WTC11 (cell line): ENCODE data around the gene TAAR8. TPM values are rescaled to one million over a fixed set of nuclear protein-coding genes. Genes with fewer than 3 reads are reported as not detected.

Experiments
- ATAC-seq: fragments of 200-7000 bp; cut with Tn5 transposase; 2 replicates; pipeline ENCODE4 v1.10.0; 2021; ENCODE audit warnings: mild to moderate bottlenecking, moderate library complexity
- CTCF ChIA-PET: fragments of 300-600 bp; sonication (Branson Sonifier 250); formaldehyde crosslinking; loops from one replicate; lab custom pipeline; 2021; ENCODE audit warnings: antibody characterized with exemption; lab: Charles Lee
- POLR2A ChIA-PET: fragments of 350-600 bp; sonication (Branson Sonifier 250); formaldehyde crosslinking; loops from one replicate; lab custom pipeline; 2021; ENCODE audit warnings: antibody characterized with exemption; lab: Charles Lee
- DNase-seq: peaks from one replicate; pipeline ENCODE4 v3.0.0; 2021; ENCODE audit warnings: low spot score
- H3K27ac Mint-ChIP-seq: 2 replicates; pipeline ENCODE4 v1.8.0; 2021; ENCODE audit warnings: mixed read lengths
- H3K27me3 Mint-ChIP-seq: 2 replicates; pipeline ENCODE4 v1.8.0; 2021; ENCODE audit warnings: low read depth, mild to moderate bottlenecking, moderate library complexity, mixed read lengths
- H3K36me3 Mint-ChIP-seq: 2 replicates; pipeline ENCODE4 v1.8.0; 2021; ENCODE audit warnings: mixed read lengths
- H3K4me1 Mint-ChIP-seq: 2 replicates; pipeline ENCODE4 v1.8.0; 2022; ENCODE audit warnings: mixed read lengths
- H3K4me3 Mint-ChIP-seq: 2 replicates; pipeline ENCODE4 v1.8.0; 2021; ENCODE audit warnings: mild to moderate bottlenecking, moderate library complexity, mixed read lengths
- H3K9me3 Mint-ChIP-seq: 2 replicates; pipeline ENCODE4 v1.8.0; 2021; ENCODE audit warnings: mixed read lengths
- CREM ChIP-seq: sonication (generic); formaldehyde crosslinking; IDR thresholded peaks from 2 replicates; pipeline ENCODE4 v1.8.1; 2022; ENCODE audit warnings: mild to moderate bottlenecking, missing genetic modification reagents, moderate library complexity
- ELF4 ChIP-seq: sonication (generic); formaldehyde crosslinking; IDR thresholded peaks from 2 replicates; pipeline ENCODE4 v1.8.1; 2022; ENCODE audit warnings: low read depth, mild to moderate bottlenecking, moderate library complexity, missing genetic modification reagents
- ESRRA ChIP-seq: sonication (generic); formaldehyde crosslinking; IDR thresholded peaks from 2 replicates; pipeline ENCODE4 v1.8.1; 2022; ENCODE audit warnings: mild to moderate bottlenecking, missing genetic modification reagents, borderline replicate concordance
- FOXK1 ChIP-seq: sonication (generic); formaldehyde crosslinking; IDR thresholded peaks from 2 replicates; pipeline ENCODE4 v1.8.0; 2022; ENCODE audit warnings: mild to moderate bottlenecking, moderate library complexity, missing genetic modification reagents
- NFE2L1 ChIP-seq: sonication (generic); formaldehyde crosslinking; IDR thresholded peaks from 2 replicates; pipeline ENCODE4 v1.8.1; 2023; ENCODE audit warnings: missing genetic modification reagents
- NFYB ChIP-seq: sonication (generic); formaldehyde crosslinking; conservative IDR thresholded peaks from 2 replicates; pipeline ENCODE4 v1.8.0; 2022; ENCODE audit warnings: low read depth, missing genetic modification reagents
- PRRX2 ChIP-seq: fragments of 250-450 bp; sonication (Bioruptor Pico); IDR thresholded peaks from 2 replicates; pipeline ENCODE4 v1.8.0; 2021; ENCODE audit warnings: mild to moderate bottlenecking
- SOX15 ChIP-seq: fragments of 250-450 bp; sonication (Bioruptor Pico); IDR thresholded peaks from 2 replicates; pipeline ENCODE4 v1.9.0; 2021; ENCODE audit warnings: mild to moderate bottlenecking
- ZBTB21 ChIP-seq: sonication (generic); formaldehyde crosslinking; IDR thresholded peaks from 2 replicates; pipeline ENCODE4 v1.8.1; 2023; ENCODE audit warnings: mild to moderate bottlenecking, missing genetic modification reagents, borderline replicate concordance
- ZNF219 ChIP-seq: sonication (generic); formaldehyde crosslinking; IDR thresholded peaks from 2 replicates; pipeline ENCODE4 v1.8.0; 2023; ENCODE audit warnings: missing genetic modification reagents, mild to moderate bottlenecking, borderline replicate concordance
- ZNF317 ChIP-seq: sonication (generic); formaldehyde crosslinking; IDR thresholded peaks from 2 replicates; pipeline ENCODE4 v1.8.1; 2023; ENCODE audit warnings: low read depth, mild to moderate bottlenecking, moderate library complexity, missing genetic modification reagents, borderline replicate concordance
- total RNA-seq: library from RNA; stranded (reverse); gene quantifications from 3 replicates; pipeline ENCODE4 v1.2.3, GENCODE V29; 2021
- TF ChIP-seq, protein P1 (sequence below): sonication (generic); formaldehyde crosslinking; IDR thresholded peaks from 2 replicates; pipeline ENCODE4 v1.8.0; 2023; ENCODE audit warnings: missing genetic modification reagents
- TF ChIP-seq, protein P2 (sequence below): sonication (generic); formaldehyde crosslinking; IDR thresholded peaks from 2 replicates; pipeline ENCODE4 v1.8.1; 2023; ENCODE audit warnings: mild to moderate bottlenecking, missing genetic modification reagents, moderate library complexity
- TF ChIP-seq, protein P3 (sequence below): sonication (generic); formaldehyde crosslinking; IDR thresholded peaks from 2 replicates; pipeline ENCODE4 v1.8.1; 2022; ENCODE audit warnings: mild to moderate bottlenecking, moderate library complexity, missing genetic modification reagents
- TF ChIP-seq, protein P4 (sequence below): fragments of 250-450 bp; sonication (Bioruptor Pico); IDR thresholded peaks from 2 replicates; pipeline ENCODE4 v1.8.0; 2021; ENCODE audit warnings: mild to moderate bottlenecking
- TF ChIP-seq, protein P5 (sequence below): sonication (generic); formaldehyde crosslinking; IDR thresholded peaks from 2 replicates; pipeline ENCODE4 v1.8.0; 2022; ENCODE audit warnings: mild to moderate bottlenecking, missing genetic modification reagents
- TF ChIP-seq, protein P6 (sequence below): sonication (generic); formaldehyde crosslinking; IDR thresholded peaks from 2 replicates; pipeline ENCODE4 v1.8.1; 2023; ENCODE audit warnings: mild to moderate bottlenecking, missing genetic modification reagents
- TF ChIP-seq, protein P7 (sequence below): sonication (generic); formaldehyde crosslinking; IDR thresholded peaks from 2 replicates; pipeline ENCODE4 v1.8.1; 2023; ENCODE audit warnings: mild to moderate bottlenecking, missing genetic modification reagents, borderline replicate concordance

Gene TAAR8
- total RNA-seq, 1 experiment from 2014 or later, result not detected

DNA sequence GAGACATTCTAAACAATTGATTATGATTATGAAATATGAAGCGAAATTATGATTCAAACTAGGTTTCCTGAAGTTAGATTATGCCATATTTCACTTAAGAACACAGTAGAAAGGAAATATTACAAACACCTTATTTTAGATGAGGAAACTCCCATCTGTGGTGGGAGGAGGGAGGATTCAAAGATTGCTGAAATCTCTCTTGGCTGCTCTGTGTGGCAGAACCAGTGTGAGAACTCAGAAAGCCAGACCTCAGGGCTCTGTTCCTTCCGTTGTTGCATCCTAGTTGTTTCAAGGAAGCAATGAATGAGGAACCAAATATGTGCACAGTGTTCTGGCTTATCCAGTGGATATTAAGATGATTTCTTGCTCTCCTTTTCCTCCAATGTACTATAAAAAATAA, 35.0 kb downstream of the TAAR8 start:
- POLR2A ChIA-PET, result no interaction called here
- no peak overlapping the region for H3K4me3 Mint-ChIP-seq
- DNase-seq (no peak), ATAC-seq (no peak)
- peaks cover 4% of the 10 kb centered on the region for H3K4me1 Mint-ChIP-seq
- TF ChIP-seq ZNF219 (CRISPR knock-in tag), result no peak
- H3K36me3 Mint-ChIP-seq, result no peaks in the 10 kb centered on the region
- H3K9me3 Mint-ChIP-seq, result 0 out of 2 replicates have a peak, but pooled peaks cover 6% of the 10 kb centered on the region
- CTCF ChIA-PET, result no interaction called here
- H3K27ac Mint-ChIP-seq, result no peak overlapping the region
- H3K27me3 Mint-ChIP-seq, result no peaks in the 10 kb centered on the region

DNA sequence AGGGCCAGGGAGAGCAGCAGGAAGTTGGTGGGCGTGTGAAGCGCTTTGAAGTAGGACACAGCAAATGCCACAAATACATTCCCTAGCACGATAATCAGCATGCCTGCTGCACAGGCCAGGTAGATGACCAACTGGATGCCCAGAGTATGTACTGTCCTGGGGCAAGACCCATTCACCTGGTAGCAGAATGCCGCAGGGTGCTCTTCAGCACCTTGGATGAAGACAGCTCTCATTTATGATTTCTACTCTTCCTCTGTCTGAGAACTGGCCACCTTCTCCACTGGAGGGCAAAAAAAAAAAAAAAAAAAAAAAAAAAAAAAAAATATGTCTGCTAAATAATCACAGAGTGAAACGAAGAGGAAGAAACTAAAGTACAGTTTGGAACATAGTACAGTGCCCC, 37.0 kb downstream of the TAAR8 start, which contains the start of gene TAAR5:
Gene TAAR5 (minus strand): TSS at position 288 of the 400 bp plus-strand sequence. CDS start 55 bp downstream, at position 233.
- POLR2A ChIA-PET, result interaction anchor here (0.7 kb wide), 1 partner anchor 422 kb away, joined by 8 read pairs; no protein-coding TSS in a partner anchor
- no peaks in the 10 kb centered on the region; the same call in 1 of the 2 replicates for H3K27me3 Mint-ChIP-seq
- H3K27ac Mint-ChIP-seq, result no peak within 1 kb of the TSS
- H3K4me3 Mint-ChIP-seq, result no peak within 1 kb of the TSS
- 0 out of 2 replicates have a peak, but pooled peaks cover 6% of the 10 kb centered on the region for H3K9me3 Mint-ChIP-seq
- no peak for TF ChIP-seq PRRX2
- no peak for TF ChIP-seq NFE2L1 (CRISPR knock-in tag)
- TF ChIP-seq, protein P1, sequence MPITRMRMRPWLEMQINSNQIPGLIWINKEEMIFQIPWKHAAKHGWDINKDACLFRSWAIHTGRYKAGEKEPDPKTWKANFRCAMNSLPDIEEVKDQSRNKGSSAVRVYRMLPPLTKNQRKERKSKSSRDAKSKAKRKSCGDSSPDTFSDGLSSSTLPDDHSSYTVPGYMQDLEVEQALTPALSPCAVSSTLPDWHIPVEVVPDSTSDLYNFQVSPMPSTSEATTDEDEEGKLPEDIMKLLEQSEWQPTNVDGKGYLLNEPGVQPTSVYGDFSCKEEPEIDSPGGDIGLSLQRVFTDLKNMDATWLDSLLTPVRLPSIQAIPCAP (CRISPR knock-in tag), result no peak
- TF ChIP-seq, protein P2, sequence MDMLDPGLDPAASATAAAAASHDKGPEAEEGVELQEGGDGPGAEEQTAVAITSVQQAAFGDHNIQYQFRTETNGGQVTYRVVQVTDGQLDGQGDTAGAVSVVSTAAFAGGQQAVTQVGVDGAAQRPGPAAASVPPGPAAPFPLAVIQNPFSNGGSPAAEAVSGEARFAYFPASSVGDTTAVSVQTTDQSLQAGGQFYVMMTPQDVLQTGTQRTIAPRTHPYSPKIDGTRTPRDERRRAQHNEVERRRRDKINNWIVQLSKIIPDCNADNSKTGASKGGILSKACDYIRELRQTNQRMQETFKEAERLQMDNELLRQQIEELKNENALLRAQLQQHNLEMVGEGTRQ, result no peak
- no peak for TF ChIP-seq SOX15 (CRISPR knock-in tag)
- TF ChIP-seq, protein P3, sequence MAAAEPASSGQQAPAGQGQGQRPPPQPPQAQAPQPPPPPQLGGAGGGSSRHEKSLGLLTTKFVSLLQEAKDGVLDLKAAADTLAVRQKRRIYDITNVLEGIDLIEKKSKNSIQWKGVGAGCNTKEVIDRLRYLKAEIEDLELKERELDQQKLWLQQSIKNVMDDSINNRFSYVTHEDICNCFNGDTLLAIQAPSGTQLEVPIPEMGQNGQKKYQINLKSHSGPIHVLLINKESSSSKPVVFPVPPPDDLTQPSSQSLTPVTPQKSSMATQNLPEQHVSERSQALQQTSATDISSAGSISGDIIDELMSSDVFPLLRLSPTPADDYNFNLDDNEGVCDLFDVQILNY, result no peak
- TF ChIP-seq CREM (CRISPR knock-in tag), result no peak
- TF ChIP-seq, protein P4, sequence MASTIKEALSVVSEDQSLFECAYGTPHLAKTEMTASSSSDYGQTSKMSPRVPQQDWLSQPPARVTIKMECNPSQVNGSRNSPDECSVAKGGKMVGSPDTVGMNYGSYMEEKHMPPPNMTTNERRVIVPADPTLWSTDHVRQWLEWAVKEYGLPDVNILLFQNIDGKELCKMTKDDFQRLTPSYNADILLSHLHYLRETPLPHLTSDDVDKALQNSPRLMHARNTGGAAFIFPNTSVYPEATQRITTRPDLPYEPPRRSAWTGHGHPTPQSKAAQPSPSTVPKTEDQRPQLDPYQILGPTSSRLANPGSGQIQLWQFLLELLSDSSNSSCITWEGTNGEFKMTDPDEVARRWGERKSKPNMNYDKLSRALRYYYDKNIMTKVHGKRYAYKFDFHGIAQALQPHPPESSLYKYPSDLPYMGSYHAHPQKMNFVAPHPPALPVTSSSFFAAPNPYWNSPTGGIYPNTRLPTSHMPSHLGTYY (CRISPR knock-in tag), result no peak
- no peak for TF ChIP-seq ZNF317 (CRISPR knock-in tag)
- H3K4me1 Mint-ChIP-seq, result no peaks in the 10 kb centered on the region
- CTCF ChIA-PET, result interaction anchor here (0.7 to 1.8 kb wide), 3 partner anchors 9 to 566 kb away, joined by 3 to 7 read pairs (median 5); no protein-coding TSS in a partner anchor
- ATAC-seq (peak; percentile 22; the same call in 1 of the 2 replicates), DNase-seq (no peak)
- no peaks in the 10 kb centered on the region for H3K36me3 Mint-ChIP-seq

DNA sequence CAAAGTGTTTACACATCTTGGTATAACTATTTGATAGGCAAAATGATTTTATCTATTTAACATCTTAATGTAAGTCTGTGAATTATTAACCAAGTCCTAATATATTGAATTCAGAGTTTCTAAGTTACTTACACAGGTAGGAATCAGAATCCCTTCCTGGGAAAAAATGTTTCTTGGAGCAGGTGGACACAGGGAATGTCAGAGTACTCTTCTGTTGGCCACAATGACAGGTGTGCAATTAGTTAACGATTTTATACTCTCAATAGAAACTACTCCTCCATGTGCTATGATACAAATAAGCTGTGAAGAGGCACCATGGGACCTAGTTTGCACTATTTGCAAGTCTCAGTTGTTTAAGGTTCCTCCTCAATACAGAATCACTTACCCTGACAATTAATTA, 37.9 kb downstream of the TAAR8 start:
- DNase-seq (no peak), ATAC-seq (no peak)
- Mint-ChIP-seq H3K4me3 (no peak overlapping the region), H3K27ac (no peak overlapping the region), H3K4me1 (no peaks in the 10 kb centered on the region), H3K36me3 (no peaks in the 10 kb centered on the region), H3K27me3 (no peaks in the 10 kb centered on the region; the same call in 1 of the 2 replicates), H3K9me3 (0 out of 2 replicates have a peak, but pooled peaks cover 6% of the 10 kb centered on the region)
- POLR2A ChIA-PET, result interaction anchor here (0.7 kb wide), 1 partner anchor 423 kb away, joined by 8 read pairs; no protein-coding TSS in a partner anchor
- CTCF ChIA-PET, result interaction anchor here (0.7 to 1.8 kb wide), 2 partner anchors 8 to 44 kb away, joined by 3 to 5 read pairs; no protein-coding TSS in a partner anchor
- no peak for TF ChIP-seq ZBTB21 (CRISPR knock-in tag)
- TF ChIP-seq ESRRA (CRISPR knock-in tag), result no peak

DNA sequence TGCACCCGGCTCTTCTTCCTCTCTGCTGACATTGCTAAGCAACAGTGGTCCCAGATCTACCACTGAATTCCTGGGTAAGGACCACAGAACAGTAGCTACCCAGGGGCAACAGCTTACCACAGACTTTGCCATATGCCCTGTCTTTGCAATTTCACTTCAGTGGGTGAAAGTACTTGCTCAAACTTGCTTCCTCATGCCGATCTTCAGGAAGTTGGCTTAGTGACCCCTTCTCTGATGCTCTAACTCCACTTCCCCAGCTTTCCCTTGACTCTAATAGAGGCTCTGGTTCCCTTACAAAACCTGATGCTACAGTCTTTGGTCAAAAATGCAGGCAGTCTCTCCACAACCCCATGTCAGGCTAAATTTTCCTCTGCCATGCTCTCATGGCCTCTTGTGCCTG, 40.4 kb downstream of the TAAR8 start:
- no peak overlapping the region for H3K4me3 Mint-ChIP-seq
- TF ChIP-seq NFYB (CRISPR knock-in tag), result no peak
- no peak for TF ChIP-seq FOXK1 (CRISPR knock-in tag)
- TF ChIP-seq ELF4, result no peak
- TF ChIP-seq, protein P5, sequence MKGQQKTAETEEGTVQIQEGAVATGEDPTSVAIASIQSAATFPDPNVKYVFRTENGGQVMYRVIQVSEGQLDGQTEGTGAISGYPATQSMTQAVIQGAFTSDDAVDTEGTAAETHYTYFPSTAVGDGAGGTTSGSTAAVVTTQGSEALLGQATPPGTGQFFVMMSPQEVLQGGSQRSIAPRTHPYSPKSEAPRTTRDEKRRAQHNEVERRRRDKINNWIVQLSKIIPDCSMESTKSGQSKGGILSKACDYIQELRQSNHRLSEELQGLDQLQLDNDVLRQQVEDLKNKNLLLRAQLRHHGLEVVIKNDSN (CRISPR knock-in tag), result no peak
- TF ChIP-seq, protein P6, sequence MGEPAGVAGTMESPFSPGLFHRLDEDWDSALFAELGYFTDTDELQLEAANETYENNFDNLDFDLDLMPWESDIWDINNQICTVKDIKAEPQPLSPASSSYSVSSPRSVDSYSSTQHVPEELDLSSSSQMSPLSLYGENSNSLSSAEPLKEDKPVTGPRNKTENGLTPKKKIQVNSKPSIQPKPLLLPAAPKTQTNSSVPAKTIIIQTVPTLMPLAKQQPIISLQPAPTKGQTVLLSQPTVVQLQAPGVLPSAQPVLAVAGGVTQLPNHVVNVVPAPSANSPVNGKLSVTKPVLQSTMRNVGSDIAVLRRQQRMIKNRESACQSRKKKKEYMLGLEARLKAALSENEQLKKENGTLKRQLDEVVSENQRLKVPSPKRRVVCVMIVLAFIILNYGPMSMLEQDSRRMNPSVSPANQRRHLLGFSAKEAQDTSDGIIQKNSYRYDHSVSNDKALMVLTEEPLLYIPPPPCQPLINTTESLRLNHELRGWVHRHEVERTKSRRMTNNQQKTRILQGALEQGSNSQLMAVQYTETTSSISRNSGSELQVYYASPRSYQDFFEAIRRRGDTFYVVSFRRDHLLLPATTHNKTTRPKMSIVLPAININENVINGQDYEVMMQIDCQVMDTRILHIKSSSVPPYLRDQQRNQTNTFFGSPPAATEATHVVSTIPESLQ (CRISPR knock-in tag), result no peak
- no peak for TF ChIP-seq ZNF219 (CRISPR knock-in tag)
- TF ChIP-seq, protein P7, sequence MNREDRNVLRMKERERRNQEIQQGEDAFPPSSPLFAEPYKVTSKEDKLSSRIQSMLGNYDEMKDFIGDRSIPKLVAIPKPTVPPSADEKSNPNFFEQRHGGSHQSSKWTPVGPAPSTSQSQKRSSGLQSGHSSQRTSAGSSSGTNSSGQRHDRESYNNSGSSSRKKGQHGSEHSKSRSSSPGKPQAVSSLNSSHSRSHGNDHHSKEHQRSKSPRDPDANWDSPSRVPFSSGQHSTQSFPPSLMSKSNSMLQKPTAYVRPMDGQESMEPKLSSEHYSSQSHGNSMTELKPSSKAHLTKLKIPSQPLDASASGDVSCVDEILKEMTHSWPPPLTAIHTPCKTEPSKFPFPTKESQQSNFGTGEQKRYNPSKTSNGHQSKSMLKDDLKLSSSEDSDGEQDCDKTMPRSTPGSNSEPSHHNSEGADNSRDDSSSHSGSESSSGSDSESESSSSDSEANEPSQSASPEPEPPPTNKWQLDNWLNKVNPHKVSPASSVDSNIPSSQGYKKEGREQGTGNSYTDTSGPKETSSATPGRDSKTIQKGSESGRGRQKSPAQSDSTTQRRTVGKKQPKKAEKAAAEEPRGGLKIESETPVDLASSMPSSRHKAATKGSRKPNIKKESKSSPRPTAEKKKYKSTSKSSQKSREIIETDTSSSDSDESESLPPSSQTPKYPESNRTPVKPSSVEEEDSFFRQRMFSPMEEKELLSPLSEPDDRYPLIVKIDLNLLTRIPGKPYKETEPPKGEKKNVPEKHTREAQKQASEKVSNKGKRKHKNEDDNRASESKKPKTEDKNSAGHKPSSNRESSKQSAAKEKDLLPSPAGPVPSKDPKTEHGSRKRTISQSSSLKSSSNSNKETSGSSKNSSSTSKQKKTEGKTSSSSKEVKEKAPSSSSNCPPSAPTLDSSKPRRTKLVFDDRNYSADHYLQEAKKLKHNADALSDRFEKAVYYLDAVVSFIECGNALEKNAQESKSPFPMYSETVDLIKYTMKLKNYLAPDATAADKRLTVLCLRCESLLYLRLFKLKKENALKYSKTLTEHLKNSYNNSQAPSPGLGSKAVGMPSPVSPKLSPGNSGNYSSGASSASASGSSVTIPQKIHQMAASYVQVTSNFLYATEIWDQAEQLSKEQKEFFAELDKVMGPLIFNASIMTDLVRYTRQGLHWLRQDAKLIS (CRISPR knock-in tag), result no peak

More for the DNA sequence above, 40.4 kb downstream of the TAAR8 start:
- ChIA-PET POLR2A (no interaction called here), CTCF (no interaction called here)
- DNase-seq, result no peak
- 0 out of 2 replicates have a peak, but pooled peaks cover 2% of the 10 kb centered on the region for H3K9me3 Mint-ChIP-seq
- H3K27ac Mint-ChIP-seq, result no peak overlapping the region
- H3K4me1 Mint-ChIP-seq, result no peaks in the 10 kb centered on the region
- no peaks in the 10 kb centered on the region; the same call in 1 of the 2 replicates for H3K27me3 Mint-ChIP-seq
- no peak for ATAC-seq
- no peaks in the 10 kb centered on the region for H3K36me3 Mint-ChIP-seq
